ENCODE results near the gene CMC4.

- TF ChIP-seq CTCF (IDR thresholded peaks at IDR 0.05) (no peak), ZFX (IDR thresholded peaks at IDR 0.05; ENCODE audit: borderline replicate concordance) (no peak)
These were observed 39.3 kb downstream of the CMC4 start for GRCh38 chrX:155031657-155032056.
